Endothelial cell of umbilical vein (primary cell): Measurements from ENCODE around the gene CHST15. TPM values are rescaled to one million over a fixed set of nuclear protein-coding genes. Genes with fewer than 3 reads are reported as not detected.

Source experiments
- BruUV-seq: library from RNA; stranded (reverse); fragments of 400-500 nt; replicated peaks from 2 replicates; lab custom pipeline; 2021; lab: Mats Ljungman, UMichigan
- CTCF ChIA-PET: fragments of 300-600, 350-600 bp; sonication (Branson Sonifier 250); formaldehyde crosslinking; loops from one replicate; lab custom pipeline; 2021; ENCODE audit warnings: antibody characterized with exemption, inconsistent platforms; lab: Charles Lee
- POLR2A ChIA-PET: fragments of 300-600, 350-600 bp; sonication (Branson Sonifier 250); formaldehyde crosslinking; loops from one replicate; lab custom pipeline; 2021; ENCODE audit warnings: antibody characterized with exemption, inconsistent platforms; lab: Charles Lee
- DNase-seq: peaks from one replicate; pipeline ENCODE4 v3.0.0-alpha.2; 2011; ENCODE audit warnings: low read depth, low spot score
- FAIRE-seq: peaks from 2 replicates; lab custom pipeline; 2011; peaks lifted over from hg19 to GRCh38; lab: Jason Lieb, UNC
- H2AFZ ChIP-seq: 2 replicates; pipeline ENCODE4 v1.6.0; 2012; ENCODE audit warnings: low read depth, low read length, control low read depth, inconsistent platforms
- H3K27ac ChIP-seq: 2 replicates; pipeline ENCODE4 v1.5.1; 2011; ENCODE audit warnings: low read depth, mild to moderate bottlenecking, control low read depth, low read length, moderate library complexity; ENCODE audit not compliant: insufficient read depth
- H3K27me3 ChIP-seq, 2 experiments: 2 replicates each; pipeline versions ENCODE4 v1.6.0 to v1.6.1; 2011; ENCODE audit warnings: low read length in 2 of 2, mixed read lengths in 1 of 2; ENCODE audit not compliant: control insufficient read depth in 2 of 2, insufficient read depth in 2 of 2
- H3K36me3 ChIP-seq, 2 experiments: 2 replicates in 1 of 2; 3 replicates in 1 of 2; pipeline ENCODE4 v1.5.1; 2011; ENCODE audit warnings: low read length in 2 of 2, mild to moderate bottlenecking in 1 of 2, moderate library complexity in 1 of 2; ENCODE audit not compliant: control insufficient read depth in 2 of 2, insufficient read depth in 2 of 2; ENCODE audit errors: extremely low read depth in 1 of 2
- H3K4me1 ChIP-seq: 3 replicates; pipeline ENCODE4 v1.5.1; 2011; ENCODE audit warnings: mild to moderate bottlenecking, low read length; ENCODE audit not compliant: control insufficient read depth, insufficient read depth; ENCODE audit errors: extremely low read depth
- H3K4me2 ChIP-seq: 2 replicates; pipeline ENCODE4 v1.6.1; 2011; ENCODE audit warnings: low read length, control low read depth, mixed read lengths; ENCODE audit not compliant: insufficient read depth
- H3K4me3 ChIP-seq, 3 experiments: fragments of 200-600 bp in 1 of 3; sonication (generic), shearing (Covaris generic) in 1 of 3; replicated peaks in 1 of 3; 2 replicates each; pipeline ENCODE4 v1.5.1; 2011 to 2016; ENCODE audit warnings: control low read depth in 3 of 3, low read length in 3 of 3, mild to moderate bottlenecking in 2 of 3, inconsistent platforms in 1 of 3, low read depth in 1 of 3, moderate library complexity in 1 of 3; ENCODE audit not compliant: insufficient read depth in 1 of 3
- H3K79me2 ChIP-seq: 2 replicates; pipeline ENCODE4 v1.6.0; 2012; ENCODE audit warnings: low read length, inconsistent platforms; ENCODE audit not compliant: control insufficient read depth, insufficient read depth
- H3K9ac ChIP-seq: replicated peaks from 2 replicates; pipeline ENCODE3; 2011; ENCODE audit warnings: low read length, control low read depth; ENCODE audit not compliant: insufficient read depth; ENCODE audit errors: extremely low read depth
- H3K9me1 ChIP-seq: replicated peaks from 3 replicates; pipeline ENCODE4 v1.6.0; 2011; ENCODE audit warnings: mild to moderate bottlenecking, low read length; ENCODE audit not compliant: control insufficient read depth, insufficient read depth; ENCODE audit errors: extremely low read depth
- H3K9me3 ChIP-seq: replicated peaks from 2 replicates; pipeline ENCODE4 v1.5.1; 2012; ENCODE audit warnings: low read length, inconsistent platforms; ENCODE audit not compliant: control insufficient read depth, insufficient read depth
- H4K20me1 ChIP-seq: replicated peaks from 2 replicates; pipeline ENCODE3; 2011; ENCODE audit warnings: mild to moderate bottlenecking, low read length; ENCODE audit not compliant: control insufficient read depth, insufficient read depth; ENCODE audit errors: extremely low read depth
- CTCF ChIP-seq, 2 donors: IDR thresholded peaks; 1 replicate in 1 of 2; 2 replicates in 1 of 2; pipeline ENCODE4 v1.5.1; 2011; ENCODE audit warnings: low read length in 2 of 2, mild to moderate bottlenecking in 2 of 2, moderate library complexity in 2 of 2, control low read depth in 1 of 2, inconsistent platforms in 1 of 2, low read depth in 1 of 2; ENCODE audit not compliant: insufficient read depth in 1 of 2; ENCODE audit errors: extremely low read depth in 1 of 2
- EZH2 ChIP-seq: IDR thresholded peaks from 2 replicates; pipeline ENCODE4 v1.6.1; 2012; ENCODE audit warnings: borderline replicate concordance, low read depth, mild to moderate bottlenecking, moderate library complexity, low read length, inconsistent platforms; ENCODE audit not compliant: severe bottlenecking
- FOS ChIP-seq: IDR thresholded peaks from 2 replicates; pipeline ENCODE4 v1.6.1; 2011; ENCODE audit warnings: mild to moderate bottlenecking, low read length, moderate library complexity, borderline replicate concordance; ENCODE audit not compliant: insufficient read depth
- GATA2 ChIP-seq: IDR thresholded peaks from 2 replicates; pipeline ENCODE4 v1.7.0; 2011; ENCODE audit warnings: low read depth, mild to moderate bottlenecking, moderate library complexity, mixed read lengths, low read length; ENCODE audit not compliant: insufficient read length, insufficient read depth
- JUN ChIP-seq: IDR thresholded peaks from 2 replicates; pipeline ENCODE4 v1.6.1; 2011; ENCODE audit warnings: borderline replicate concordance, low read depth; ENCODE audit not compliant: insufficient read length, insufficient read depth
- MAX ChIP-seq: IDR thresholded peaks from 2 replicates; pipeline ENCODE4 v1.6.1; 2011; ENCODE audit not compliant: insufficient read depth, insufficient read length
- MYC ChIP-seq: IDR thresholded peaks from one replicate; pipeline ENCODE4 v1.6.1; 2011; ENCODE audit warnings: mild to moderate bottlenecking, low read depth, low read length
- POLR2A ChIP-seq: IDR thresholded peaks from 2 replicates; pipeline ENCODE4 v1.6.1; 2012; ENCODE audit warnings: low read depth, mild to moderate bottlenecking, control low read depth, low read length
- POLR2AphosphoS5 ChIP-seq: IDR thresholded peaks from 2 replicates; pipeline ENCODE4 v1.6.1; 2012; ENCODE audit warnings: low read depth, mild to moderate bottlenecking, control low read depth, low read length, moderate library complexity; ENCODE audit not compliant: insufficient read depth
- dilution Hi-C: fragments of 300-500 bp; cut with MboI; formaldehyde crosslinking; loops from one replicate; pipeline ENCODE4 v1.15.0; 2019; ENCODE audit warnings: low sequenced_read_pairs; ENCODE audit not compliant: extremely low pct_ligation_motif_present
- intact Hi-C: fragments of 100-400 bp; cut with micrococcal nuclease; formaldehyde crosslinking; loops from one replicate; pipeline ENCODE4 v1.10.0; 2022
- polyA plus RNA-seq, 4 experiments: library from polyadenylated mRNA; depleted of rRNA in 3 of 4; stranded (reverse) in 3 of 4; unstranded in 1 of 4; fragments of >200 nt; gene quantifications; 2 replicates each; pipeline versions ENCODE4 v1.2.1 to v1.2.3, GENCODE V29; 2011 to 2012; ENCODE audit warnings: missing spikeins in 1 of 4
- total RNA-seq: library from RNA; stranded (reverse); gene quantifications from 2 replicates; pipeline ENCODE4 v1.2.3, GENCODE V29; 2021

CHST15 gene
- total and polyA plus RNA-seq, 2 donors (not counting 3 experiments of a cell fraction or from before 2014, with no cell fraction given): 23.1 to 29.2 TPM

GRCh38 chr10:124006526-124006925, 86.9 kb downstream of the CHST15 start:
- H2AFZ ChIP-seq: no peak overlapping the region
- no peaks in the 10 kb centered on the region for H3K9me1 ChIP-seq
- POLR2A ChIA-PET: no interaction called here
- dilution Hi-C loops (no loop called here), intact Hi-C loops (no loop called here)
- BruUV-seq: no TSS peak
- CTCF ChIA-PET: interaction anchor here (2.5 to 6.7 kb wide), 2 partner anchors 12 to 383 kb away, joined by 18 to 41 read pairs; no protein-coding TSS in a partner anchor
- TF ChIP-seq GATA2: no peak
- no peak for TF ChIP-seq JUN
- H3K9ac ChIP-seq: no peak overlapping the region
- no peak overlapping the region for H3K4me2 ChIP-seq
- H4K20me1 ChIP-seq: no peaks in the 10 kb centered on the region
- H3K36me3 ChIP-seq: peaks cover 0 to 8% of the 10 kb centered on the region in 2 experiments
- no peaks in the 10 kb centered on the region for H3K9me3 ChIP-seq
- FAIRE-seq (no peak), DNase-seq (no peak)
- no peaks in the 10 kb centered on the region for H3K27me3 ChIP-seq
- no peak overlapping the region for H3K27ac ChIP-seq
- H3K4me3 ChIP-seq: no peak overlapping the region
- H3K79me2 ChIP-seq: no peaks in the 10 kb centered on the region
- no peaks in the 10 kb centered on the region for H3K4me1 ChIP-seq

GRCh38 chr10:124005991-124006392, 87.4 kb downstream of the CHST15 start:
- DNase-seq (no peak), FAIRE-seq (no peak)
- BruUV-seq: no TSS peak
- TF ChIP-seq MYC (no peak), MAX (no peak), CTCF (IDR thresholded peaks at IDR 0.05; ENCODE audit: extremely low read depth in 1 of 2, insufficient read depth in 1 of 2, low read depth in 1 of 2, low read length in 2 of 2) (no peak), POLR2AphosphoS5 (no peak), GATA2 (no peak), POLR2A (no peak), FOS (no peak), JUN (no peak), EZH2 (no peak)
- no peaks in the 10 kb centered on the region for H3K27me3 ChIP-seq
- ChIA-PET POLR2A (no interaction called here), CTCF (interaction anchor here (2.5 to 6.7 kb wide), 2 partner anchors 11 to 384 kb away, joined by 18 to 41 read pairs; no protein-coding TSS in a partner anchor)
- H4K20me1 ChIP-seq: no peaks in the 10 kb centered on the region
- no peaks in the 10 kb centered on the region for H3K4me1 ChIP-seq
- H3K27ac ChIP-seq: no peak overlapping the region
- H2AFZ ChIP-seq: no peak overlapping the region
- H3K4me2 ChIP-seq: no peak overlapping the region
- H3K9me1 ChIP-seq: no peaks in the 10 kb centered on the region
- dilution Hi-C loops (no loop called here), intact Hi-C loops (no loop called here)
- no peaks in the 10 kb centered on the region for H3K79me2 ChIP-seq
- H3K9me3 ChIP-seq: no peaks in the 10 kb centered on the region
- H3K4me3 ChIP-seq: no peak overlapping the region
- no peak overlapping the region for H3K9ac ChIP-seq
- peaks cover 0 to 8% of the 10 kb centered on the region in 2 experiments for H3K36me3 ChIP-seq
